Measurements from ENCODE around the gene HIVEP3.

The HIVEP3 gene

DNA sequence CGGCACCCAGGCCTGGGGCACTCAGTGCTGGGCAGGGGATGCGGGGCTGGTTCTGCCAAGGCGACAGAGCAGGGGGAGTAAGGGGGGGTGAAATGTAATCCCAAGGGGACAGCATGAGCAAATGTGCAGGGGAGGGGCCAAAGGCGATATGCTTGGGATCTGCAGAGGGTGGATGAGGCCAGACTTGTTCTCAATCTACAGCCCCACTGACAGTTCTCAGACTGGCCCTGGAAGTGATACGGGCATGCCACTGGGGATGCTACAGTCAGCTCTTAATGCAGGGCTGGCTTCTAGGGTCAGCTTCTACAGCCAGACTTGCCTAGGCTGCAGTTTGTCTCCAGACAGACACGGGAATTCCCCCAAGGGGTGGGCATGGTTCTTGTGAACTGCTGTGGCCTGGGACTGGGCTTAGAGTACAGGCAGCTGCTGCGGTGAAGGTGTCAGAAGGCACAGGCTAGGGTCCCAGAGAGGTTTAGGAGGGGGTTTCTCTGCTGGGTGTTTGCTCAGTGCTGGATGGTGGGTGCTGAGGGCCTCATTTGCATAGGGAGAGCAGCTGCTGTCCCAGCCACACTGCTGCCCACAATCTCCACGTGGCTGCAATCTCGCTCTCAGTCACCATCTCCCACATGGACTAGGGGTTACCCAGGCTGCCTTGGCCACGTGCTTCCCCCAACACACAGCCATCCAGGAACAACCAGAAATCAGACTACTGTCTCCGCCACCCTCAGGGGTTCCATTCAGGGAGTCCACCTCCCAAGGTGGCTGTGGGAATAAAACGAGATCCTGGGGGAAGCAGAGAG lies 190.1 kb downstream of the HIVEP3 start:
- peaks cover 15% of the 10 kb centered on the region for H3K4me1 ChIP-seq (ENCODE audit: insufficient read depth, insufficient read length)
- no peak for TF ChIP-seq ZNF274 (IDR thresholded peaks at IDR 0.05; ENCODE audit: low read depth, low read length)
- TF ChIP-seq SUZ12 (IDR thresholded peaks at IDR 0.05; ENCODE audit: extremely low read depth, insufficient read depth, insufficient read length), result no peak
- TF ChIP-seq YY1 (IDR thresholded peaks at IDR 0.05; ENCODE audit: insufficient read depth, insufficient read length), result no peak

DNA sequence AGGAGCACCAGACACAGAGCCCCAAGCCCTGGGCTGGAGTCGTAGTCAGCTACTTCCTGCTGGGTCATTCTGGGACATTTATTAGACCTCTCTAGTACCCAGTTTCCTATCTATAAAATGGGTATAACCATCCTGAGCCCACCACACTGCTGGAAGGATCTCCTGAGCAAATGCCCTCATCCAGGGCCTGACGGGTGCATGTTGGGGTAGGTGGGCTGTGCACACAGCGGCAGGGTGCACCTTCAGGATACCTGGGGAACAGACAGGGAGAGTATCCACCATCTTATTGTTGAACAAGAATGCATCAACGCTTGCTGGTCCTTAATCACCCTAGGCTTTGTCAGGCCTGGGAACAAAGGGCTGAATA lies 191.0 kb downstream of the HIVEP3 start:
- H3K4me3 ChIP-seq (ENCODE audit: insufficient read length, low read depth), result no peak overlapping the region
- no peaks in the 10 kb centered on the region for H3K36me3 ChIP-seq (ENCODE audit: insufficient read depth, insufficient read length, low read length)
- no peak for DNase-seq (ENCODE audit: low read depth, low spot score)
- H3K9me3 ChIP-seq (ENCODE audit: insufficient read depth, low read length), result 0 out of 2 replicates have a peak, but pooled peaks cover 5% of the 10 kb centered on the region
- no peak for TF ChIP-seq SUZ12 (IDR thresholded peaks at IDR 0.05; ENCODE audit: extremely low read depth, insufficient read depth, insufficient read length)
- no peak for TF ChIP-seq ZNF274 (IDR thresholded peaks at IDR 0.05; ENCODE audit: low read depth, low read length)
- TF ChIP-seq YY1 (IDR thresholded peaks at IDR 0.05; ENCODE audit: insufficient read depth, insufficient read length), result no peak
- H3K9ac ChIP-seq (ENCODE audit: insufficient read length, low read depth), result no peak overlapping the region
- H3K4me1 ChIP-seq (ENCODE audit: insufficient read depth, insufficient read length), result peaks cover 15% of the 10 kb centered on the region
- no peaks in the 10 kb centered on the region for H3K27me3 ChIP-seq (ENCODE audit: insufficient read depth, insufficient read length)

More for the DNA sequence above, 190.1 kb downstream of the HIVEP3 start:
- no peak for DNase-seq (ENCODE audit: low read depth, low spot score)
- H3K9me3 ChIP-seq (ENCODE audit: insufficient read depth, low read length), result 0 out of 2 replicates have a peak, but pooled peaks cover 5% of the 10 kb centered on the region
- H3K9ac ChIP-seq (ENCODE audit: insufficient read length, low read depth), result peak overlapping the region; percentile 17
- H3K4me3 ChIP-seq (ENCODE audit: insufficient read length, low read depth), result no peak overlapping the region
- H3K36me3 ChIP-seq (ENCODE audit: insufficient read depth, insufficient read length, low read length), result no peaks in the 10 kb centered on the region
- no peaks in the 10 kb centered on the region for H3K27me3 ChIP-seq (ENCODE audit: insufficient read depth, insufficient read length)

DNA sequence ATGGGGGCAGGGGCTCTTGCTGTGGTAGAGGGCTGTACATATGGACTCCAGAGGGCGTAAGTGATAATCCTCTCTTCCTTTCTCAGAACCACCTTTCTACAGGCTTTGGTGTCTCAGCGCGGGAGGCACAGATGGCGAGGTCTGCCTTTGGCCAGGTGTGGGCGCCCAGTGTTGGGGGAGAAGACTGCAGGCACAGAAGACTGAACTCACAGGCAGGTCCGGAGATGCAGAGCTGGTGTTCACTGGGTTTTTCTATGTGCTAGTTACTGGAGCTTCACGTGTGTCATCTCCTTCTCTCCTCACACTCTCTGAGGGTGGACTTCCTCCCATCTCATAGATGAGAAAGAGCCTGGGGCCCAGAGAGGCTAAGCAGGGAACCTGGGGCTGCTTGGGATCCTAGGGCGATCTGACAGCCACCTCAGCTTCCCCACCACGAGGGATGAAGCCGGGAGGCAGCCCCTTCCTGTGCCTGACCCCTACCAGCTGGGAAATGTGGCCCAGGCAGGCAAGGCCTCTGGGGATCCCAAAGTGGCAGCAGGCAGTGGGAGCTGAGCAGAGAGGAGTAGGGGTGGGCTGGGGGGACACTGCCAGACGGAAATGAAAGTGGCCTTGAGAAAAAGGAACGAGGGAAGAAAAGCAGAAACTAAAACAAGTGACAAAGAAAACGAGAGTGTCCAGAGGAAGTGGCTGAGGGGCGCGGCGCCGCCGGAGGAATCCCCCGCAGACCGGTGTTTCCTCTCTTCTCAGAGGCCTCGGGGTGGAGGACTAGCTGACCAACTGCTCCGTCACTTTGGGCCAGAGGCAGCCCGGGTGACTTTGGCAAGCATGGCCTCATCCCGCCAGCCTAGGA lies 191.6 kb downstream of the HIVEP3 start:
- no peak for TF ChIP-seq ZNF274 (IDR thresholded peaks at IDR 0.05; ENCODE audit: low read depth, low read length)
- TF ChIP-seq YY1 (IDR thresholded peaks at IDR 0.05; ENCODE audit: insufficient read depth, insufficient read length), result no peak
- no peak for TF ChIP-seq SUZ12 (IDR thresholded peaks at IDR 0.05; ENCODE audit: extremely low read depth, insufficient read depth, insufficient read length)
- Histone ChIP-seq H3K4me3 (ENCODE audit: insufficient read length, low read depth) (no peak overlapping the region), H3K9me3 (ENCODE audit: insufficient read depth, low read length) (0 out of 2 replicates have a peak, but pooled peaks cover 5% of the 10 kb centered on the region), H3K4me1 (ENCODE audit: insufficient read depth, insufficient read length) (peaks cover 15% of the 10 kb centered on the region), H3K9ac (ENCODE audit: insufficient read length, low read depth) (peak overlapping the region; percentile 1), H3K27me3 (ENCODE audit: insufficient read depth, insufficient read length) (no peaks in the 10 kb centered on the region), H3K36me3 (ENCODE audit: insufficient read depth, insufficient read length, low read length) (no peaks in the 10 kb centered on the region)
- DNase-seq (ENCODE audit: low read depth, low spot score), result no peak

DNA sequence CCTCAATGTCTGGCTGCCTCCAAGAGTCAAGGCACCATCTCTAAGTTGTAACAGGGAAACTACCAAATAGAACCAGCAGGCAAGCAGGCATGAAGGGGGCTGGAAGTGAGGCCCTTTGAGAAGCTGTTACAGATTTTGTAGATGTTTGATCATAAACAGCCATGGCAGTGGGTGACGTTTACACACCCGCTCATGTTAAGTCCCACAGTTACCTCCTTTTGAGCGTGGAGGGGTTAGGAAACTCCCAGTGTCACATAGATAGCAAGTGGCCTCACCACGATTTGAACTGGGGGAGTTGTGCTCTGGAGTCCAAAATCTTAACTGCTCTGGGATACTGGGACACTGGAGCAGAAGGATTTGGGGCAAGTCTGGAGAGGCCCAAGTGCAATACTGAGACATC lies 192.4 kb downstream of the HIVEP3 start:
- no peak for DNase-seq (ENCODE audit: low read depth, low spot score)
- Histone ChIP-seq H3K9ac (ENCODE audit: insufficient read length, low read depth) (no peak overlapping the region), H3K4me1 (ENCODE audit: insufficient read depth, insufficient read length) (peaks cover 15% of the 10 kb centered on the region), H3K9me3 (ENCODE audit: insufficient read depth, low read length) (no peaks in the 10 kb centered on the region), H3K36me3 (ENCODE audit: insufficient read depth, insufficient read length, low read length) (no peaks in the 10 kb centered on the region), H3K27me3 (ENCODE audit: insufficient read depth, insufficient read length) (no peaks in the 10 kb centered on the region), H3K4me3 (ENCODE audit: insufficient read length, low read depth) (no peak overlapping the region)
- TF ChIP-seq SUZ12 (IDR thresholded peaks at IDR 0.05; ENCODE audit: extremely low read depth, insufficient read depth, insufficient read length) (no peak), ZNF274 (IDR thresholded peaks at IDR 0.05; ENCODE audit: low read depth, low read length) (no peak), YY1 (IDR thresholded peaks at IDR 0.05; ENCODE audit: insufficient read depth, insufficient read length) (no peak)

DNA sequence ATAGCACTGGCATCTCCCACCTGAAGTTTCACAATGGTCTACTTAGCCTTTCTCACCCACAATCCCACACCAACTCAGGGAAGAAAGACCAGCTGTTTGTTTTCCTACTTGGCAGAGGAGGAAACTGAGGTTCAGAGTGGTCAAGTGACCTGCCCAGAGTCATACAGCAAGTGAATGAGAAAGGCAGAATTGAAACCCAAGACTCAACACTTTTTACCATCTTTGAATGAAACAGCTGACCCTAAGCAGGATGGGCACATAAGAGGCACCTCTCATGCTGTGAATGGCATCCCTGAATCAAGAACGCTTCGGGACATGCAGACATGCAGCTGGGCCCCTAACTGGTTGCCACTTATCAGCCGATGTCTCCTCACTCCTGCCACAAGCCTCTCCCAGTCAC lies 193.8 kb downstream of the HIVEP3 start:
- Histone ChIP-seq H3K36me3 (ENCODE audit: insufficient read depth, insufficient read length, low read length) (no peaks in the 10 kb centered on the region), H3K9ac (ENCODE audit: insufficient read length, low read depth) (no peak overlapping the region), H3K4me1 (ENCODE audit: insufficient read depth, insufficient read length) (peaks cover 15% of the 10 kb centered on the region), H3K4me3 (ENCODE audit: insufficient read length, low read depth) (no peak overlapping the region), H3K9me3 (ENCODE audit: insufficient read depth, low read length) (no peaks in the 10 kb centered on the region), H3K27me3 (ENCODE audit: insufficient read depth, insufficient read length) (no peaks in the 10 kb centered on the region)
- TF ChIP-seq YY1 (IDR thresholded peaks at IDR 0.05; ENCODE audit: insufficient read depth, insufficient read length), result no peak
- no peak for TF ChIP-seq SUZ12 (IDR thresholded peaks at IDR 0.05; ENCODE audit: extremely low read depth, insufficient read depth, insufficient read length)
- no peak for TF ChIP-seq ZNF274 (IDR thresholded peaks at IDR 0.05; ENCODE audit: low read depth, low read length)
- DNase-seq (ENCODE audit: low read depth, low spot score), result no peak

DNA sequence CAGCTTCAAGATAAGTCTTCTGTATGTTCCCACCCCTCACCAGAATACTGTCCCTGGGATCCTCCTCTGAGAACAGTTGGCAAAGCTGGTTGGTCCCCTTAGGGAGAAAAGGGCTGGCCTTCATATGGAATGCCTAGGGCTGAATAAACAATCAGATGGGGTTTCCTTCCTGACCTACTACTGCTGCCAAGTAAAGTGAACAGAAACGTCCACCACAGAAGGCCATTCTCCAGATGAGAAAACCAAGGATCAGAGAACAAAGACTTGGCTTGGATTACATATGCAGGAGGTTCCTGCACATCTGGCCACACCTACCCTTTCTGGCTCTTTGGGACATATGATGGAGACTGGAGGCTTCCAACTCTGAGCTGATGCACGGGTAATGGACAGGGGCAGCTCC lies 194.5 kb downstream of the HIVEP3 start:
- no peak overlapping the region for H3K4me3 ChIP-seq (ENCODE audit: insufficient read length, low read depth)
- TF ChIP-seq YY1 (IDR thresholded peaks at IDR 0.05; ENCODE audit: insufficient read depth, insufficient read length), result no peak
- no peak for TF ChIP-seq ZNF274 (IDR thresholded peaks at IDR 0.05; ENCODE audit: low read depth, low read length)
- no peaks in the 10 kb centered on the region for H3K27me3 ChIP-seq (ENCODE audit: insufficient read depth, insufficient read length)
- no peak for DNase-seq (ENCODE audit: low read depth, low spot score)
- H3K9me3 ChIP-seq (ENCODE audit: insufficient read depth, low read length), result no peaks in the 10 kb centered on the region
- peaks cover 15% of the 10 kb centered on the region for H3K4me1 ChIP-seq (ENCODE audit: insufficient read depth, insufficient read length)
- no peaks in the 10 kb centered on the region for H3K36me3 ChIP-seq (ENCODE audit: insufficient read depth, insufficient read length, low read length)
- no peak overlapping the region for H3K9ac ChIP-seq (ENCODE audit: insufficient read length, low read depth)

DNA sequence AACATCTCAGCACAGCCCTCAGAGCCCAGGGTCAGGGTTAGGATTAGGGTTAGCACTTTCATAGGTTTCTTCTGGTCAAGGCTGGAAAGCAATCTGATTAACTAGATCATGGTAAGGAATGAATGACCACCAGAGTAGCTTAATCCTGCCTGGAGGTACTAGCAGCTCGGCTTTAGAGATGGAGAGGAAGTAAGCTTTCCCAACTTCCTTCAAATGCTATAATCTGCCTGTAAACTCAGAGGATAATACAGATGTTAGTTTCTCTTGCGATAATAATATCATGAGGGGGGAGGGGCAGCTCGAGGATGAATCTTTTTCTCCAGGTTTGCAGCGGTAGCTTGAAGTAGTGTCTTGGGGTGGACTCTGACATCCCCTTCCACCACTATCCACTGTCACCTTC lies 194.9 kb downstream of the HIVEP3 start:
- H3K4me3 ChIP-seq (ENCODE audit: insufficient read length, low read depth), result no peak overlapping the region
- no peaks in the 10 kb centered on the region for H3K27me3 ChIP-seq (ENCODE audit: insufficient read depth, insufficient read length)
- DNase-seq (ENCODE audit: low read depth, low spot score), result no peak
- H3K9me3 ChIP-seq (ENCODE audit: insufficient read depth, low read length), result no peaks in the 10 kb centered on the region
- no peaks in the 10 kb centered on the region for H3K36me3 ChIP-seq (ENCODE audit: insufficient read depth, insufficient read length, low read length)
- H3K4me1 ChIP-seq (ENCODE audit: insufficient read depth, insufficient read length), result peaks cover 10% of the 10 kb centered on the region
- no peak overlapping the region for H3K9ac ChIP-seq (ENCODE audit: insufficient read length, low read depth)
- no peak for TF ChIP-seq SUZ12 (IDR thresholded peaks at IDR 0.05; ENCODE audit: extremely low read depth, insufficient read depth, insufficient read length)
